Esophagus muscularis mucosa (tissue), 4 donors: ENCODE data around the gene ATP8B2.

ENCODE experiments used
- EP300 ChIP-seq: sonication (generic); formaldehyde crosslinking; IDR thresholded peaks from one replicate; pipeline ENCODE4 v1.6.1; 2017; ENCODE audit warnings: antibody characterized with exemption
- POLR2A ChIP-seq: fragments of 450-650 bp; IDR thresholded peaks from one replicate; pipeline ENCODE4 v1.6.1; 2017; ENCODE audit warnings: antibody characterized with exemption, moderate library complexity, mild to moderate bottlenecking, low read depth
- POLR2AphosphoS5 ChIP-seq, 2 donors: sonication (generic); formaldehyde crosslinking; IDR thresholded peaks; one replicate each; pipeline ENCODE4 v1.6.1; 2017; ENCODE audit warnings: antibody characterized with exemption in 2 of 2
- TF ChIP-seq, protein P1 (sequence below), 3 experiments: fragments of 200-600 bp in 2 of 3; fragments of 450-650 bp in 1 of 3; sonication (generic) in 2 of 3; IDR thresholded peaks; one replicate each; pipeline ENCODE4 v1.5.1; 2017 to 2019; ENCODE audit warnings: antibody characterized with exemption in 3 of 3, mild to moderate bottlenecking in 2 of 3, moderate library complexity in 1 of 3

DNA sequence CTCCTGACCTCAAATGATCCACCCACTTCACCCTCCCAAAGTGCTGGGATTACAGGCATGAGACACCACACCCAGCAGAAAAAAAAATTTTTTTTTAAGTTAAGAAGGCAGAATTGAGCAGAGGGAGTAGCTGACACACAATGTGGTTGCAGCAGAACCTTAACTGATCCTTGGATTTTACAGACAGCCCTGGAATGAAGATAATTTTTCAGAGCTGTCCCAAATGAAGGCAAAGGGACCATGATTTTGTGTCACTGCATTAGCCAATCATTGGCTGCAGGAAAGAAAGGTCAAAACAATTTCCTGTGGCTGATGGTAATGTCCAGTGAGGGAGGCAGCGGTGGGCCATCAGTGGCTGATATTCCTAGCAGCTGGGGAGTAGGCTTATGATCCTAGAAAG lies 23.7 kb upstream of the ATP8B2 start:
- no peak for TF ChIP-seq POLR2A
- TF ChIP-seq, protein P1, sequence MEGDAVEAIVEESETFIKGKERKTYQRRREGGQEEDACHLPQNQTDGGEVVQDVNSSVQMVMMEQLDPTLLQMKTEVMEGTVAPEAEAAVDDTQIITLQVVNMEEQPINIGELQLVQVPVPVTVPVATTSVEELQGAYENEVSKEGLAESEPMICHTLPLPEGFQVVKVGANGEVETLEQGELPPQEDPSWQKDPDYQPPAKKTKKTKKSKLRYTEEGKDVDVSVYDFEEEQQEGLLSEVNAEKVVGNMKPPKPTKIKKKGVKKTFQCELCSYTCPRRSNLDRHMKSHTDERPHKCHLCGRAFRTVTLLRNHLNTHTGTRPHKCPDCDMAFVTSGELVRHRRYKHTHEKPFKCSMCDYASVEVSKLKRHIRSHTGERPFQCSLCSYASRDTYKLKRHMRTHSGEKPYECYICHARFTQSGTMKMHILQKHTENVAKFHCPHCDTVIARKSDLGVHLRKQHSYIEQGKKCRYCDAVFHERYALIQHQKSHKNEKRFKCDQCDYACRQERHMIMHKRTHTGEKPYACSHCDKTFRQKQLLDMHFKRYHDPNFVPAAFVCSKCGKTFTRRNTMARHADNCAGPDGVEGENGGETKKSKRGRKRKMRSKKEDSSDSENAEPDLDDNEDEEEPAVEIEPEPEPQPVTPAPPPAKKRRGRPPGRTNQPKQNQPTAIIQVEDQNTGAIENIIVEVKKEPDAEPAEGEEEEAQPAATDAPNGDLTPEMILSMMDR (IDR thresholded peaks at IDR 0.05): no peak
- TF ChIP-seq EP300: no peak
- no peak for TF ChIP-seq POLR2AphosphoS5 (IDR thresholded peaks at IDR 0.05)
